ENCODE data around the gene PLCB1.

PLCB1 gene

DNA sequence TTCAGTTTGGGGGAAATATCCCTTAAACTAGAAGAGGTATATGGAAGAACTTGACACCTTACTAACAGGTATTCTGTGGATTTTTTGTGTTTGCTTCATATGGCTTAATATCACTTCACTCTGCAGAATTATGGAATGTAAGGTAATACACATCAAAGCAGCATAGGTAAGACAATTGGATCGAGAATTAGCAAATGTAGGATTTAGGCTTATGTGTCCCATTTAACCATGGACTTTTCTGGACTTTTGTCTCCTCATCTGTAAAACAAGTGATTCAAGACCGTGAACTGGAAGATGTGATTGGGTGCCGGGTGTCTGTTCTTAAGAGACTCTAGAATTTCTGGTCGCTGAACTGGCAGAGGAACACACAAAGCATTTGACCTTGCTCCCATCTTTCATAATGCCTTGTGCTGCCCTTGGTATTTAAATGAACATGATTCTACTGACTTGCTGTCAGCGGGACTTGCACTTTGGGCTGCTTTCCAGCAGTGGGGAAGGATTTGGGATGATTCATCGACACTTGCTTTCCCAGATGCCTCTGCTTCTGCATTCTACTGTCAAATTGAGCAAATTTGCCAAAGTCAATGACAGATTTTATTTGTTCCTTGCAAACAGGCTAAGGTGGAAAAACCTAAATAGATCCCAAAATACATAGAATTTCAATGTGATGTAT is 199.8 kb downstream of the PLCB1 start:
- Histone ChIP-seq H3K4me3 (no peak overlapping the region), H3K9ac (ENCODE audit: insufficient read length) (no peak overlapping the region), H3K27ac (no peak overlapping the region), H3K9me3 (ENCODE audit: low read depth, low read length) (no peaks in the 10 kb centered on the region), H3K36me3 (ENCODE audit: insufficient read depth, low read length) (no peaks in the 10 kb centered on the region)
- TF ChIP-seq FOXP2 (optimal IDR thresholded peaks at IDR 0.05; ENCODE audit: control extremely low read depth, extremely low read length, insufficient read depth) (no peak), EZH2 (IDR thresholded peaks at IDR 0.05) (no peak), POLR2AphosphoS5 (IDR thresholded peaks at IDR 0.05; ENCODE audit: borderline replicate concordance, low read depth, low read length) (no peak)
- DNase-seq (ENCODE audit: low read depth, low spot score), result no peak

DNA sequence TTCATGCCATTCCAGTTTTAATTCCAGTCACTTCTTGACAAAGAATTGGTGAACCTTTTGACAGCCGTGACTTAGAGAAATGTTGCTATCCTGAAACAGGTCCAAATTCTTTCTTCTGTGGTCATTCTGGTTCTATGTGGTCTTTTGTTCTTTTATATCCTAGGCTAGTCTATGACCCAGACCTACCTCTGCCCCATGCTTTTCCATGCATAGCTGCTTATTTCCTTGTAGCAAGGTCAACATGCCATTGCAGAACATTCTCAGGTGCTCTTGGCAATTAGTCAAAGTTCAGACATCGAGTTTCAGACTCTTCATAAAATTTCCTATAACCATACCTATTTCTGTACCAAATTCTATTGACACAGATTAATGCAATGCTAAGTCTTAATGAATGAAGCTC is 202.6 kb downstream of the PLCB1 start:
- no peaks in the 10 kb centered on the region for H3K36me3 ChIP-seq (ENCODE audit: insufficient read depth, low read length)
- H3K9me3 ChIP-seq (ENCODE audit: low read depth, low read length), result no peaks in the 10 kb centered on the region

DNA sequence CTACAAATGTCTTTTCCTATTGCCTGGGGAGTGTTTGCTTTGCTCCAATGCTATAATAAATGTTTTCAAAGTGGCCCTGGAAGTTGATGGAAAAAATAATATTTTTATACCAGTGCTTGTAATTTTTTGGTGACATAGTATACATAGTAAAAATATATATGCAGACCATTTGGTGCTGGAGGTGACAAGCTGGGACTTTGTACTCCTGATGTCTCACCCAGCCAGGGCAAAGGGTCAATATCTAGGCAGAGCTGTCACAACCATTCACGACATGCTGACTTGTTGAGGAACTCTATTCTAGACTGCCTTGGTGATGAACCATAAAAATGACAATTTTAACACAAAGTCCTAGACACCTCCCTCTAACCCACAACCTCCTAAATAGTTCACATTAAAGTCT is 203.0 kb downstream of the PLCB1 start:
- no peak overlapping the region for H3K27ac ChIP-seq
- H3K9me3 ChIP-seq (ENCODE audit: low read depth, low read length), result no peaks in the 10 kb centered on the region
- no peak for DNase-seq (ENCODE audit: low read depth, low spot score)
- no peak for TF ChIP-seq FOXP2 (optimal IDR thresholded peaks at IDR 0.05; ENCODE audit: control extremely low read depth, extremely low read length, insufficient read depth)
- TF ChIP-seq EZH2 (IDR thresholded peaks at IDR 0.05), result no peak
- TF ChIP-seq POLR2AphosphoS5 (IDR thresholded peaks at IDR 0.05; ENCODE audit: borderline replicate concordance, low read depth, low read length), result no peak
- no peaks in the 10 kb centered on the region for H3K36me3 ChIP-seq (ENCODE audit: insufficient read depth, low read length)
- H3K9ac ChIP-seq (ENCODE audit: insufficient read length), result no peak overlapping the region
- no peak overlapping the region for H3K4me3 ChIP-seq

More for the DNA sequence above, 202.6 kb downstream of the PLCB1 start:
- no peak for DNase-seq (ENCODE audit: low read depth, low spot score)
- no peak overlapping the region for H3K27ac ChIP-seq
- TF ChIP-seq FOXP2 (optimal IDR thresholded peaks at IDR 0.05; ENCODE audit: control extremely low read depth, extremely low read length, insufficient read depth), result no peak
- TF ChIP-seq POLR2AphosphoS5 (IDR thresholded peaks at IDR 0.05; ENCODE audit: borderline replicate concordance, low read depth, low read length), result no peak
- no peak overlapping the region for H3K4me3 ChIP-seq
- no peak overlapping the region for H3K9ac ChIP-seq (ENCODE audit: insufficient read length)

DNA sequence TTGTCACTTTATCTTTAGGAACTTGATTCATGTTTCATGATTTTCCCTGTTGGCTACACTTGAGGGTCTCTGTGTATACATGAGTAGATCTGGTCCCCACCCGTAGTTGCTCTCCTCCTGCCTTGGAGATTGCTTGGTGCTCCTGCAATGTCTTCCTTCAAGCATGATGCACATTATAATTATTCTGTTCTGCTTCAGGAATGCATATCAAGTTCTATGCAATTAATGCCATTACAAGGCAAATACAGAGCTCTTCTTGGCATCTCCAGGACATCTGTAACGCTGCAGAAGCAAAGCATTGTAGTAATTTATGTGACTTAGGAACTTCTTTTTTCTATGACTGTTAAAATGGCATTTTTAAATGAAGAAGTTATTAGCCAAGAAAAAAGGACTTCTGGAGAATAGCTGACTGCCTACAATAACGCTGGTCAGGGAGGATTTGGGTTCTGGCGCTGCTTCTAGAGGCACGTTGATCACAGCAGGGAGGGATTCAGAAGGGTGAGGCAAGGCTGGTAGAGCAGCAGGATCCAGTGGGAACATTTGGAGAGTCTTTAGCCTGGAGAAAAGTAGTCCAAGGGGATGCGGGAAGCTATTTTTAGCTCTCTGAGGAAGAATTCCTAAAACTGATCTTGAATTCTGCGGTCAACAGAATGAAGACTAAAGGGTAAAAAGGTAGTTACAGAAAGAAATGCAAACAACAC is 203.6 kb downstream of the PLCB1 start:
- H3K36me3 ChIP-seq (ENCODE audit: insufficient read depth, low read length), result no peaks in the 10 kb centered on the region
- no peak for DNase-seq (ENCODE audit: low read depth, low spot score)
- H3K9ac ChIP-seq (ENCODE audit: insufficient read length), result no peak overlapping the region
- H3K4me3 ChIP-seq, result no peak overlapping the region
- no peaks in the 10 kb centered on the region for H3K9me3 ChIP-seq (ENCODE audit: low read depth, low read length)
- H3K27ac ChIP-seq, result no peak overlapping the region
- TF ChIP-seq EZH2 (IDR thresholded peaks at IDR 0.05) (no peak), FOXP2 (optimal IDR thresholded peaks at IDR 0.05; ENCODE audit: control extremely low read depth, extremely low read length, insufficient read depth) (no peak), POLR2AphosphoS5 (IDR thresholded peaks at IDR 0.05; ENCODE audit: borderline replicate concordance, low read depth, low read length) (no peak)

DNA sequence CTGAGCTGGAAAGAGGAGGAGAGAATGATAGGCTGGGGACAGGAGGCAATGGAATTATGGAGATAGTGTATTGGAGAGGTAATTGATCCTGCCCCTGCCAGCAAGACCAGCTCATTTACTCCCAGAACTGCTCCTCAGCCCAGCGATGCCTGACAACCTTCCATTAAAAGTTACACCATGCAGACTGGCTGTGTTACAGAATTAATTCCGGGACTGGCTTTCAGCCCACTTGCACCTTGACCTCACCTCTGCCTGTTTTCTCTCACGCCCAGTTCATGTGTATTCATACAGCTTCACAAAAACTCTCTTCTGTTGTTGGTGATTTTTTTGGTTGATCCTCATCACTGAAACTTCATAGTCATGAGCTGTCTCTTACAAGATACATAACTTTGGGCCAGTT is 207.3 kb downstream of the PLCB1 start:
- H3K9ac ChIP-seq (ENCODE audit: insufficient read length), result no peak overlapping the region
- no peak overlapping the region for H3K4me3 ChIP-seq
- no peak overlapping the region for H3K27ac ChIP-seq
- no peak for DNase-seq (ENCODE audit: low read depth, low spot score)
- H3K36me3 ChIP-seq (ENCODE audit: insufficient read depth, low read length), result no peaks in the 10 kb centered on the region
- TF ChIP-seq EZH2 (IDR thresholded peaks at IDR 0.05) (no peak), POLR2AphosphoS5 (IDR thresholded peaks at IDR 0.05; ENCODE audit: borderline replicate concordance, low read depth, low read length) (no peak), FOXP2 (optimal IDR thresholded peaks at IDR 0.05; ENCODE audit: control extremely low read depth, extremely low read length, insufficient read depth) (no peak)
- no peaks in the 10 kb centered on the region for H3K9me3 ChIP-seq (ENCODE audit: low read depth, low read length)

DNA sequence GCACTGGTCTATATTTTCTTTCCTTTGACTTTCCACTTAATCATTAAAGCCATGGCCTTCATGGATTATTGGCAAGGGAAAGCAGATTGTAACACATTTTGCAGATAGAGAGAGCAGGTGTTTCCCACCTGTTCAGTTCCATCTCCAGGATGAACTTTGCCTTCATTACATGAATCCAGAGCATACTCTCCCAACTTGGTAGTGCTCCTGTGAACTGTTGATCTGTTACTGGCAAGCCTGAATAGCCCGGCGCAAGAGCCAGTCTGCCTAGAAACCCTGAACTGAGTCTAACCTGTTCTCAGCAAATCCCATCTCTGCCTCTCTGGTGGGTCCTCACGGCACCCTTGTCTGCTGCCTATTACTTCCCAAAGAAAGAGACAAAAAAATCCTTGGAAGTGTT is 210.3 kb downstream of the PLCB1 start:
- TF ChIP-seq POLR2AphosphoS5 (IDR thresholded peaks at IDR 0.05; ENCODE audit: borderline replicate concordance, low read depth, low read length) (no peak), FOXP2 (optimal IDR thresholded peaks at IDR 0.05; ENCODE audit: control extremely low read depth, extremely low read length, insufficient read depth) (no peak), EZH2 (IDR thresholded peaks at IDR 0.05) (no peak)
- no peak for DNase-seq (ENCODE audit: low read depth, low spot score)
- Histone ChIP-seq H3K27ac (no peak overlapping the region), H3K36me3 (ENCODE audit: insufficient read depth, low read length) (no peaks in the 10 kb centered on the region), H3K9me3 (ENCODE audit: low read depth, low read length) (no peaks in the 10 kb centered on the region), H3K9ac (ENCODE audit: insufficient read length) (no peak overlapping the region), H3K4me3 (no peak overlapping the region)

DNA sequence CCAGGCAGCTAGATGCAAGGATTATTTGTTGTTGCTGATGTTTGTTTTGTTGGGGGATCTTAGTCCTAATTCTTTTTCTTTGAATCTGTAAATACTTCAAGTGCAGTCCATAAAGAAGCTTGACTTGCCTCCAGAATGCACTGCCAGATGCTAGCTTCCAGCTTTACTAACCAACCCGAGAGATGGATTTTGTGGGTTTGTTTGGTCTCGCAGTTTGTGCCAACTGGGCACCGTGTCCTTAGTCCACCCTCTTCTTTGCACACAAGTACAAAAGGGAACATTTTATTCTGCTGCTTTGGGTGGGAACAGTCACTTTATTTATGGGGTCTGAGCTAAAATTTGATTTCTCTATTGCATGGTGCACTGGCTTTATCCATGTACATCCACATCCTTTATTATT is 212.0 kb downstream of the PLCB1 start:
- no peak overlapping the region for H3K9ac ChIP-seq (ENCODE audit: insufficient read length)
- no peak overlapping the region for H3K27ac ChIP-seq
- no peak overlapping the region for H3K4me3 ChIP-seq
- TF ChIP-seq EZH2 (IDR thresholded peaks at IDR 0.05) (no peak), FOXP2 (optimal IDR thresholded peaks at IDR 0.05; ENCODE audit: control extremely low read depth, extremely low read length, insufficient read depth) (no peak), POLR2AphosphoS5 (IDR thresholded peaks at IDR 0.05; ENCODE audit: borderline replicate concordance, low read depth, low read length) (no peak)
- no peak for DNase-seq (ENCODE audit: low read depth, low spot score)
- H3K36me3 ChIP-seq (ENCODE audit: insufficient read depth, low read length), result no peaks in the 10 kb centered on the region
- no peaks in the 10 kb centered on the region for H3K9me3 ChIP-seq (ENCODE audit: low read depth, low read length)

DNA sequence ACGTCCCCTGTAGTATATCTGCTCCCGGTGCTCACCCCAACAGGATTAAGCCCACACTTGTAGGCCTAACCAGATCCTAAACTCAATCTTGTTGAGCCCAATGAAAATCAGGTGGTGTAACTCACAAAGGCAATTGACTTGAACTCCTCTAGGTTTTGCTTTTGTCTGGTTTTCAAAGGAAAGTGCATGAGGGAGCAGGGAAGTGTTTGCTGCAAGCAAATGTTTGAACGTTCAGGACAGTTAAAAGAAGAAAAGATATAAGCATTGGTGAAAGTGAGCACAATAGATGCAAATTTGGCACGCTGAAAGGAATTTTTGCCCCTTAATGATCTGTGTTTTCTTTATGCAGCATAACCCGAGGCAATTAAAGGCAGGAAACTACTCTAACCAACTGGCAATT is 212.6 kb downstream of the PLCB1 start:
- H3K9me3 ChIP-seq (ENCODE audit: low read depth, low read length), result no peaks in the 10 kb centered on the region
- H3K36me3 ChIP-seq (ENCODE audit: insufficient read depth, low read length), result no peaks in the 10 kb centered on the region
- TF ChIP-seq EZH2 (IDR thresholded peaks at IDR 0.05), result no peak
- TF ChIP-seq FOXP2 (optimal IDR thresholded peaks at IDR 0.05; ENCODE audit: control extremely low read depth, extremely low read length, insufficient read depth), result no peak
- TF ChIP-seq POLR2AphosphoS5 (IDR thresholded peaks at IDR 0.05; ENCODE audit: borderline replicate concordance, low read depth, low read length), result no peak
- no peak overlapping the region for H3K4me3 ChIP-seq
- H3K9ac ChIP-seq (ENCODE audit: insufficient read length), result no peak overlapping the region
- DNase-seq (ENCODE audit: low read depth, low spot score), result peak; percentile 45
- H3K27ac ChIP-seq, result peak overlapping the region; percentile 15; the same call in 1 of the 2 replicates

Measured in SK-N-MC (cell line).